Measurements from ENCODE around the gene KHDRBS1.
"Not testable (repeated sequence)": the region's sequence is repeated elsewhere in the genome, so short reads cannot be mapped to it uniquely, and the experiment has no call there.

The KHDRBS1 gene

DNA sequence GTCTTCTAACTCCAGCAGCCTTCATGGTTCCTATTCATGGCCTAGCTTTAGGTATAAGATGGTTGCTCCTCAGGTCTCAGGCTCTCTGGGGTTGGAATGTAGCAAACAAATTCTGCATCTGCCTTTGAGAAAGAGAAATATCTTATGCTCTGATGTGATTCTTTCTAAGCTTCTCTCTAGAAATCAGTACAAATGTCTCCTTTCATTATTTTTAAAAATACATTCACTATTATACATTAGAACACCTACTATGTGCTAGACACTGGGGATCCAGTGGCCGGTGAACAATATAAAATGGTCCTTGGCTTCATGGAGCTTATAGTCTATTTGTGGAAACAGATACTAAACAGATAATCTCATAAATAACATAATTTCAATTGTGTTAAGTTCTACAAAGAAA is 42.9 kb downstream of the KHDRBS1 start:
- no peak for DNase-seq (ENCODE audit: low read depth)
- no peak overlapping the region for H3K4me3 ChIP-seq (ENCODE audit: low read depth, low read length)

DNA sequence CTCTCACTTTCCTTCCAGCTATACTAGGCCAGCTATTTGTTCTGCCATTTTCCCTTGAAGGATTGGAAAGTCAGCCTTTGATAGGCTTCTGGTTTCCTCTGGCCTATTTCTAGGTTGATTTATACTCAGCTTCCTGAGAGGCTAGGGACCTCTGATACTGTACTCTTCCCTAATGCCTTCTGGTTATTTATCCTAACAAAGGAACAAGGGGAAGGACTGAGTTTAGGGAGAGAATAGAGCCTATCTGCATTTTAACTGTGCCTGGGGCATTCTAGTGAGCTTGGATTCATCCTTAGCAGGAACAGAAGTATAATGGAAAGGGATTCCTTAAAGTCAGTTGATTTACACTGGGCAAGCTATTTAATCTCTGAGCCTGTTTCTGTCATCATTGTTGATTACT is 47.2 kb downstream of the KHDRBS1 start:
- no peak for DNase-seq (ENCODE audit: low read depth)
- H3K4me3 ChIP-seq (ENCODE audit: low read depth, low read length), result no peak overlapping the region

GRCh38 chr1:32062867-32063230 is 49.2 kb downstream of the KHDRBS1 start:
- H3K4me3 ChIP-seq (ENCODE audit: low read depth, low read length), result no peak overlapping the region
- no peak for DNase-seq (ENCODE audit: low read depth)

DNA sequence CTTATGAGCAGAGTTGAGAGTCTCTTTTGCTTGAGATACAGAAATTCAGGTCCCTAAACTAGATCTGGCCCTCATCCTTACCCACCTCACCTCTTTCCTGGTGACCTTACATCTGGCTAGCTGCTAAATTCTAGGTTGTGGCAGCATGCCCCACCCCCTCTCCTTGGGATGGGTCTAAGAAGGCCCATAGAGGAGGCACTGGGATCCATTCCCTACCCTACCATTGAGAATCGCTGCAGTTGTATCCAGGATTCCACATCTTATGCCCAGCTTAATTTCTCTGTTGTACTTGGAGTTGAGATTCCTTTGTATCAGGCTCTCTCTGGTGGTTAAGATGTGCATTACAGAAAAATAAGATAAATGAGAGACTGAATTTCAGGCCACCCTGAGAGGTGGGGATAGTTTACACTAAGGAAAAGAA is 49.6 kb downstream of the KHDRBS1 start:
- DNase-seq (ENCODE audit: low read depth), result no peak
- no peak overlapping the region for H3K4me3 ChIP-seq (ENCODE audit: low read depth, low read length)

GRCh38 chr1:32065613-32066488 is 52.2 kb downstream of the KHDRBS1 start:
- H3K4me3 ChIP-seq (ENCODE audit: low read depth, low read length); DNase-seq (ENCODE audit: low read depth): not testable (repeated sequence)

- DNase-seq (ENCODE audit: low read depth), result peak; percentile 61
- H3K4me3 ChIP-seq (ENCODE audit: low read depth, low read length), result no peak overlapping the region
These were observed 52.8 kb downstream of the KHDRBS1 start for GRCh38 chr1:32066489-32066873.

GRCh38 chr1:32068957-32069588 is 55.4 kb downstream of the KHDRBS1 start:
- no peak for DNase-seq (ENCODE audit: low read depth)
- H3K4me3 ChIP-seq (ENCODE audit: low read depth, low read length), result no peak overlapping the region

GRCh38 chr1:32071758-32072621 is 58.3 kb downstream of the KHDRBS1 start:
- H3K4me3 ChIP-seq (ENCODE audit: low read depth, low read length), result peak overlapping the region; percentile 72
- no peak for DNase-seq (ENCODE audit: low read depth)

DNA sequence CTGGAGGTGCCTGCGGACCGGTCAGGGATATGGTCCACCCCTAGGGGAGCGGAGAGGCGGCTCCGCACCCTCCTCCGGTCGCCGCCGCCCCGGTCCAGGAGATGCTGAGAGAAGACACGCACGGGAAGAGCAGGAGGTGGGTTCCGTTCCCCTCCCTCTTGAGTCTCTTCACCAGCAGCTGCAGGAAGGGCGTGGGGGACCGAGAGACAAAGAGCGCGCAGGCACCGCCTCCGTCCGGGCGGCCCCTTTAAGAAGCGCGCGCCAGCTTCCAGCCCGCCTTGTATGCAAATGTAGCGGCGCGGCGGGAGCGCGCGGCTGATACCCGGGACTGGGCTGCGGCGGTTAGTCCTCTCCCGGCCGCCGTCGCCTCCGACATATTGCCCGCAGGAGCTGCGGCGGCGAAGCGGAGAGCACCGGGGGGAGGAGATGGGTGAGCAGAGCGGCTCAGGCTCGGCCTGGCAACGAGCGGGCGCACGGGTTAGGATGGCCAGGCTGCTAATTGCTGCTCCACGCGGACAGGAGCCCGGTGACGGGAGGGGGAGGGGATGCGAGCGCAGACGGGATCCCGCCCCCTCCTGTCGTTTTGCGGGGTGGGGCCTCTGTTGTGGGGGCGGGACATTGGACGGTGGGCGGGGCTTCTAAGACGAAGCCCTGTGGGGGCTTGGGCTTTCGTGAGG is 59.1 kb downstream of the KHDRBS1 start, which contains the start of gene TMEM39B:
TSS of gene TMEM39B (plus strand) at position 318 of the 677 bp plus-strand sequence. CDS start at position 427, 109 bp downstream.
- DNase-seq (ENCODE audit: low read depth), result peak; percentile 88

GRCh38 chr1:32073299-32074229 is 59.9 kb downstream of the KHDRBS1 start:
- peak overlapping the region; percentile 72 for H3K4me3 ChIP-seq (ENCODE audit: low read depth, low read length)
- DNase-seq (ENCODE audit: low read depth), result no peak

More for the DNA sequence above, 59.1 kb downstream of the KHDRBS1 start, which contains the start of gene TMEM39B:
- H3K4me3 ChIP-seq (ENCODE audit: low read depth, low read length), result peak within 1 kb of the TSS; percentile 72

- no peak overlapping the region for H3K4me3 ChIP-seq (ENCODE audit: low read depth, low read length)
- no peak for DNase-seq (ENCODE audit: low read depth)
These were observed 61.2 kb downstream of the KHDRBS1 start for GRCh38 chr1:32074841-32075240.

- no peak overlapping the region for H3K4me3 ChIP-seq (ENCODE audit: low read depth, low read length)
- DNase-seq (ENCODE audit: low read depth), result no peak
These were observed 63.8 kb downstream of the KHDRBS1 start for GRCh38 chr1:32077451-32077850.

DNA sequence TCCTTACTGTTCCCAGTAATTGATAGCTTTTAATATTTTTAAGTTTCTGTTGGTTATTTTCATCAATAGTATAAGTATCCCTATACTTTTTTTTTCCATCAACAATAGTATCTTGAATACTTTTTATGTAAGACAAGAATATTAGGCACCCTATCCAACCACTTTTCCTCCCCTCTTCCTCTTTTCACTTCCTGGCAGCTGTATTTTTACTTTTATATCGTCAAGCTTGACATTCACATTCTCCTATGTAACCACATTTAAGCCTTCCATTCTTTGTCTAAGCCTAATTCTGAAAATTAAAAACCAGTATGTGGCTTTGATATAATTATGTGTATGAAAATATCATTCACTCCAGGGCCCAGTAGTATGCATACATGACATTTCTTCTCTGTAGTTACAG is 68.4 kb downstream of the KHDRBS1 start:
- no peak overlapping the region for H3K4me3 ChIP-seq (ENCODE audit: low read depth, low read length)
- DNase-seq (ENCODE audit: low read depth), result no peak

- DNase-seq (ENCODE audit: low read depth); H3K4me3 ChIP-seq (ENCODE audit: low read depth, low read length): not testable (repeated sequence)
These were observed 72.7 kb downstream of the KHDRBS1 start for GRCh38 chr1:32086381-32086780.

- no peak for DNase-seq (ENCODE audit: low read depth)
- H3K4me3 ChIP-seq (ENCODE audit: low read depth, low read length), result no peak overlapping the region
These were observed 77.5 kb downstream of the KHDRBS1 start for GRCh38 chr1:32091176-32091575.

DNA sequence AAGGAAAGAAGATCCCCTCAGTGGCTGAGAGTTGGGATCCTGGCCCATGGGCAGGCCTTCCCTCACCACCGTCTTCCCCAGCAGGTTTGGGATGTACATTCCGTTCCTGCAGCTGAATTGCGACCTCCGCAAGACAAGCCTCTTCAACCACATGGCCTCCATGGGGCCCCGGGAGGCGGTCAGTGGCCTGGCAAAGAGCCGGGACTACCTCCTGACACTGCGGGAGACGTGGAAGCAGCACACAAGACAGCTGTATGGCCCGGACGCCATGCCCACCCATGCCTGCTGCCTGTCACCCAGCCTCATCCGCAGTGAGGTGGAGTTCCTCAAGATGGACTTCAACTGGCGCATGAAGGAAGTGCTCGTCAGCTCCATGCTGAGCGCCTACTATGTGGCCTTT is 77.9 kb downstream of the KHDRBS1 start:
- H3K4me3 ChIP-seq (ENCODE audit: low read depth, low read length), result no peak overlapping the region
- DNase-seq (ENCODE audit: low read depth), result no peak
